Endothelial cell of umbilical vein (primary cell): Measurements from ENCODE around the gene SYNJ1. TPM values are rescaled to one million over a fixed set of nuclear protein-coding genes. Genes with fewer than 3 reads are reported as not detected.

ENCODE experiments used
- BruUV-seq: library from RNA; stranded (reverse); fragments of 400-500 nt; replicated peaks from 2 replicates; lab custom pipeline; 2021; lab: Mats Ljungman, UMichigan
- CTCF ChIA-PET: fragments of 300-600, 350-600 bp; sonication (Branson Sonifier 250); formaldehyde crosslinking; loops from one replicate; lab custom pipeline; 2021; ENCODE audit warnings: antibody characterized with exemption, inconsistent platforms; lab: Charles Lee
- POLR2A ChIA-PET: fragments of 300-600, 350-600 bp; sonication (Branson Sonifier 250); formaldehyde crosslinking; loops from one replicate; lab custom pipeline; 2021; ENCODE audit warnings: antibody characterized with exemption, inconsistent platforms; lab: Charles Lee
- DNase-seq: peaks from one replicate; pipeline ENCODE4 v3.0.0-alpha.2; 2011; ENCODE audit warnings: low read depth, low spot score
- FAIRE-seq: peaks from 2 replicates; lab custom pipeline; 2011; peaks lifted over from hg19 to GRCh38; lab: Jason Lieb, UNC
- H2AFZ ChIP-seq: 2 replicates; pipeline ENCODE4 v1.6.0; 2012; ENCODE audit warnings: low read depth, low read length, control low read depth, inconsistent platforms
- H3K27ac ChIP-seq: 2 replicates; pipeline ENCODE4 v1.5.1; 2011; ENCODE audit warnings: low read depth, mild to moderate bottlenecking, control low read depth, low read length, moderate library complexity; ENCODE audit not compliant: insufficient read depth
- H3K27me3 ChIP-seq, 2 experiments: 2 replicates each; pipeline versions ENCODE4 v1.6.0 to v1.6.1; 2011; ENCODE audit warnings: low read length in 2 of 2, mixed read lengths in 1 of 2; ENCODE audit not compliant: control insufficient read depth in 2 of 2, insufficient read depth in 2 of 2
- H3K36me3 ChIP-seq, 2 experiments: 2 replicates in 1 of 2; 3 replicates in 1 of 2; pipeline ENCODE4 v1.5.1; 2011; ENCODE audit warnings: low read length in 2 of 2, mild to moderate bottlenecking in 1 of 2, moderate library complexity in 1 of 2; ENCODE audit not compliant: control insufficient read depth in 2 of 2, insufficient read depth in 2 of 2; ENCODE audit errors: extremely low read depth in 1 of 2
- H3K4me1 ChIP-seq: 3 replicates; pipeline ENCODE4 v1.5.1; 2011; ENCODE audit warnings: mild to moderate bottlenecking, low read length; ENCODE audit not compliant: control insufficient read depth, insufficient read depth; ENCODE audit errors: extremely low read depth
- H3K4me2 ChIP-seq: 2 replicates; pipeline ENCODE4 v1.6.1; 2011; ENCODE audit warnings: low read length, control low read depth, mixed read lengths; ENCODE audit not compliant: insufficient read depth
- H3K4me3 ChIP-seq, 3 experiments: fragments of 200-600 bp in 1 of 3; sonication (generic), shearing (Covaris generic) in 1 of 3; replicated peaks in 1 of 3; 2 replicates each; pipeline ENCODE4 v1.5.1; 2011 to 2016; ENCODE audit warnings: control low read depth in 3 of 3, low read length in 3 of 3, mild to moderate bottlenecking in 2 of 3, inconsistent platforms in 1 of 3, low read depth in 1 of 3, moderate library complexity in 1 of 3; ENCODE audit not compliant: insufficient read depth in 1 of 3
- H3K79me2 ChIP-seq: 2 replicates; pipeline ENCODE4 v1.6.0; 2012; ENCODE audit warnings: low read length, inconsistent platforms; ENCODE audit not compliant: control insufficient read depth, insufficient read depth
- H3K9ac ChIP-seq: replicated peaks from 2 replicates; pipeline ENCODE3; 2011; ENCODE audit warnings: low read length, control low read depth; ENCODE audit not compliant: insufficient read depth; ENCODE audit errors: extremely low read depth
- H3K9me1 ChIP-seq: replicated peaks from 3 replicates; pipeline ENCODE4 v1.6.0; 2011; ENCODE audit warnings: mild to moderate bottlenecking, low read length; ENCODE audit not compliant: control insufficient read depth, insufficient read depth; ENCODE audit errors: extremely low read depth
- H3K9me3 ChIP-seq: replicated peaks from 2 replicates; pipeline ENCODE4 v1.5.1; 2012; ENCODE audit warnings: low read length, inconsistent platforms; ENCODE audit not compliant: control insufficient read depth, insufficient read depth
- H4K20me1 ChIP-seq: replicated peaks from 2 replicates; pipeline ENCODE3; 2011; ENCODE audit warnings: mild to moderate bottlenecking, low read length; ENCODE audit not compliant: control insufficient read depth, insufficient read depth; ENCODE audit errors: extremely low read depth
- EZH2 ChIP-seq: IDR thresholded peaks from 2 replicates; pipeline ENCODE4 v1.6.1; 2012; ENCODE audit warnings: borderline replicate concordance, low read depth, mild to moderate bottlenecking, moderate library complexity, low read length, inconsistent platforms; ENCODE audit not compliant: severe bottlenecking
- FOS ChIP-seq: IDR thresholded peaks from 2 replicates; pipeline ENCODE4 v1.6.1; 2011; ENCODE audit warnings: mild to moderate bottlenecking, low read length, moderate library complexity, borderline replicate concordance; ENCODE audit not compliant: insufficient read depth
- GATA2 ChIP-seq: IDR thresholded peaks from 2 replicates; pipeline ENCODE4 v1.7.0; 2011; ENCODE audit warnings: low read depth, mild to moderate bottlenecking, moderate library complexity, mixed read lengths, low read length; ENCODE audit not compliant: insufficient read length, insufficient read depth
- JUN ChIP-seq: IDR thresholded peaks from 2 replicates; pipeline ENCODE4 v1.6.1; 2011; ENCODE audit warnings: borderline replicate concordance, low read depth; ENCODE audit not compliant: insufficient read length, insufficient read depth
- MAX ChIP-seq: IDR thresholded peaks from 2 replicates; pipeline ENCODE4 v1.6.1; 2011; ENCODE audit not compliant: insufficient read depth, insufficient read length
- MYC ChIP-seq: IDR thresholded peaks from one replicate; pipeline ENCODE4 v1.6.1; 2011; ENCODE audit warnings: mild to moderate bottlenecking, low read depth, low read length
- POLR2A ChIP-seq: IDR thresholded peaks from 2 replicates; pipeline ENCODE4 v1.6.1; 2012; ENCODE audit warnings: low read depth, mild to moderate bottlenecking, control low read depth, low read length
- POLR2AphosphoS5 ChIP-seq: IDR thresholded peaks from 2 replicates; pipeline ENCODE4 v1.6.1; 2012; ENCODE audit warnings: low read depth, mild to moderate bottlenecking, control low read depth, low read length, moderate library complexity; ENCODE audit not compliant: insufficient read depth
- dilution Hi-C: fragments of 300-500 bp; cut with MboI; formaldehyde crosslinking; loops from one replicate; pipeline ENCODE4 v1.15.0; 2019; ENCODE audit warnings: low sequenced_read_pairs; ENCODE audit not compliant: extremely low pct_ligation_motif_present
- intact Hi-C: fragments of 100-400 bp; cut with micrococcal nuclease; formaldehyde crosslinking; loops from one replicate; pipeline ENCODE4 v1.10.0; 2022
- polyA plus RNA-seq, 4 experiments: library from polyadenylated mRNA; depleted of rRNA in 3 of 4; stranded (reverse) in 3 of 4; unstranded in 1 of 4; fragments of >200 nt; gene quantifications; 2 replicates each; pipeline versions ENCODE4 v1.2.1 to v1.2.3, GENCODE V29; 2011 to 2012; ENCODE audit warnings: missing spikeins in 1 of 4
- total RNA-seq: library from RNA; stranded (reverse); gene quantifications from 2 replicates; pipeline ENCODE4 v1.2.3, GENCODE V29; 2021

Gene SYNJ1
- total and polyA plus RNA-seq, 2 donors (not counting 3 experiments of a cell fraction or from before 2014, with no cell fraction given): 5.9 to 17.0 TPM

GRCh38 chr21:32719085-32719484 is 8.7 kb downstream of the SYNJ1 start:
- CTCF ChIA-PET: interaction anchor here (1.0 kb wide), 1 partner anchor 11 kb away, joined by 3 read pairs; no protein-coding TSS in a partner anchor

GRCh38 chr21:32717851-32718316 is 9.9 kb downstream of the SYNJ1 start:
- no peak overlapping the region for H3K4me3 ChIP-seq
- no peaks in the 10 kb centered on the region for H3K9me3 ChIP-seq
- no peak for DNase-seq
- intact Hi-C loops (no loop called here), dilution Hi-C loops (no loop called here)
- no TSS peak for BruUV-seq
- no peaks in the 10 kb centered on the region for H4K20me1 ChIP-seq
- ChIA-PET CTCF (interaction anchor here (1.0 to 1.6 kb wide), 3 partner anchors 9 to 21 kb away, joined by 3 to 7 read pairs (median 6); no protein-coding TSS in a partner anchor), POLR2A (interaction anchor here (0.5 kb wide), 1 partner anchor 11 kb away, joined by 5 read pairs; no protein-coding TSS in a partner anchor)
- no peaks in the 10 kb centered on the region for H3K9me1 ChIP-seq
- H3K27me3 ChIP-seq: no peaks in the 10 kb centered on the region
- H2AFZ ChIP-seq: no peak overlapping the region
- H3K4me1 ChIP-seq: peaks cover 5% of the 10 kb centered on the region
- no peak overlapping the region for H3K27ac ChIP-seq
- H3K36me3 ChIP-seq: peaks cover 0 to 3% of the 10 kb centered on the region in 2 experiments
- no peaks in the 10 kb centered on the region for H3K79me2 ChIP-seq
- FAIRE-seq: no peak
- TF ChIP-seq MAX (no peak), EZH2 (no peak), GATA2 (no peak), POLR2AphosphoS5 (no peak), MYC (no peak), POLR2A (no peak)
- H3K4me2 ChIP-seq: no peak overlapping the region
- H3K9ac ChIP-seq: no peak overlapping the region

More at GRCh38 chr21:32719085-32719484, 8.7 kb downstream of the SYNJ1 start:
- Histone ChIP-seq H3K9me3 (no peaks in the 10 kb centered on the region), H3K27ac (no peak overlapping the region), H3K9ac (no peak overlapping the region), H3K4me3 (no peak overlapping the region), H3K36me3 (peaks cover 0 to 3% of the 10 kb centered on the region in 2 experiments), H3K27me3 (no peaks in the 10 kb centered on the region), H3K9me1 (no peaks in the 10 kb centered on the region), H3K4me1 (peaks cover 4% of the 10 kb centered on the region), H3K4me2 (no peak overlapping the region), H2AFZ (no peak overlapping the region), H3K79me2 (no peaks in the 10 kb centered on the region), H4K20me1 (no peaks in the 10 kb centered on the region)
- DNase-seq (no peak), FAIRE-seq (no peak)
- BruUV-seq: no TSS peak
- intact Hi-C loops: no loop called here
- POLR2A ChIA-PET: interaction anchor here (0.5 kb wide), 1 partner anchor 52 kb away, joined by 4 read pairs; the partner anchor contains the start of gene PAXBP1
- dilution Hi-C loops: no loop called here
- TF ChIP-seq GATA2 (no peak), EZH2 (no peak), FOS (no peak), JUN (no peak)
